NOMO-1 treated with dmso at 0.1 percent for 144 hours (cell line): ENCODE data around the gene FBXO15.

ENCODE experiments used
- DNase-seq: peaks from one replicate; lab custom pipeline; 2025; ENCODE audit not compliant: unreplicated experiment; lab: John Stamatoyannopoulos, UW

Gene FBXO15

GRCh38 chr18:74115046-74115445, 32.6 kb downstream of the FBXO15 start:
- DNase-seq: no peak

GRCh38 chr18:74114116-74114515, 33.5 kb downstream of the FBXO15 start:
- DNase-seq: no peak

- DNase-seq: no peak
Observed at GRCh38 chr18:74113711-74114110, 33.9 kb downstream of the FBXO15 start.

- no peak for DNase-seq
Observed at GRCh38 chr18:74110976-74111375, 36.7 kb downstream of the FBXO15 start.

GRCh38 chr18:74110149-74110548, 37.5 kb downstream of the FBXO15 start:
- no peak for DNase-seq

- no peak for DNase-seq
Observed at GRCh38 chr18:74108460-74108859, 39.2 kb downstream of the FBXO15 start.

- DNase-seq: no peak
Observed at GRCh38 chr18:74097803-74098202, 49.8 kb downstream of the FBXO15 start.

GRCh38 chr18:74092922-74093321, 54.7 kb downstream of the FBXO15 start:
- no peak for DNase-seq

- no peak for DNase-seq
Observed at GRCh38 chr18:74084184-74084855, 63.3 kb downstream of the FBXO15 start.

GRCh38 chr18:74083557-74083952, 64.1 kb downstream of the FBXO15 start:
- no peak for DNase-seq

GRCh38 chr18:74082742-74083556, 64.7 kb downstream of the FBXO15 start:
- DNase-seq: no peak

GRCh38 chr18:74081966-74082741, 65.5 kb downstream of the FBXO15 start:
- peak; percentile 49 for DNase-seq

GRCh38 chr18:74078257-74078656, 69.4 kb downstream of the FBXO15 start:
- DNase-seq: no peak

GRCh38 chr18:74074668-74075564, 72.7 kb downstream of the FBXO15 start:
- DNase-seq: no peak

- DNase-seq: no peak
Observed at GRCh38 chr18:74073957-74074667, 73.5 kb downstream of the FBXO15 start.

- DNase-seq: peak; percentile 78
Observed at GRCh38 chr18:74069178-74070050, 78.2 kb downstream of the FBXO15 start.

- DNase-seq: no peak
Observed at GRCh38 chr18:74068296-74068695, 79.3 kb downstream of the FBXO15 start.

GRCh38 chr18:74066018-74066417, 81.6 kb downstream of the FBXO15 start:
- no peak for DNase-seq

GRCh38 chr18:74065366-74065765, 82.3 kb downstream of the FBXO15 start:
- DNase-seq: no peak
